H9 (cell line): ENCODE data around the gene FRS3. TPM values are rescaled to one million over a fixed set of nuclear protein-coding genes. Genes with fewer than 3 reads are reported as not detected.

ENCODE experiments used
- DNase-seq: peaks from one replicate; pipeline ENCODE4 v3.0.0-alpha.2; 2017
- H2AFZ ChIP-seq: one replicate; pipeline ENCODE4 v1.6.1; 2013; ENCODE audit warnings: mild to moderate bottlenecking, low read length, control low read depth, moderate library complexity
- H2AK5ac ChIP-seq: 2 replicates; pipeline ENCODE4 v1.6.1; 2013; ENCODE audit warnings: low read length, control low read depth, mixed read lengths; ENCODE audit not compliant: insufficient read length
- H2BK120ac ChIP-seq: one replicate; pipeline ENCODE4 v1.6.1; 2013; ENCODE audit warnings: low read depth, mild to moderate bottlenecking, low read length, control low read depth, inconsistent platforms; ENCODE audit not compliant: poor library complexity, severe bottlenecking
- H2BK12ac ChIP-seq: 2 replicates; pipeline ENCODE4 v1.6.1; 2013; ENCODE audit warnings: low read length, control low read depth, mixed read lengths, low read depth; ENCODE audit not compliant: insufficient read length
- H2BK15ac ChIP-seq: 2 replicates; pipeline ENCODE4 v1.6.1; 2013; ENCODE audit warnings: low read depth, low read length, control low read depth
- H2BK20ac ChIP-seq: one replicate; pipeline ENCODE4 v1.6.1; 2013; ENCODE audit warnings: low read depth, mild to moderate bottlenecking, low read length, control low read depth, inconsistent platforms; ENCODE audit not compliant: poor library complexity, severe bottlenecking
- H2BK5ac ChIP-seq: 2 replicates; pipeline ENCODE4 v1.6.1; 2013; ENCODE audit warnings: low read length, control low read depth, mixed read lengths; ENCODE audit not compliant: insufficient read length
- H3K14ac ChIP-seq: 2 replicates; pipeline ENCODE4 v1.6.1; 2013; ENCODE audit warnings: low read length, control low read depth; ENCODE audit not compliant: insufficient read depth
- H3K18ac ChIP-seq: 2 replicates; pipeline ENCODE4 v1.6.1; 2013; ENCODE audit warnings: low read depth, mild to moderate bottlenecking, mixed read lengths, low read length, control low read depth; ENCODE audit not compliant: insufficient read length
- H3K23ac ChIP-seq: 2 replicates; pipeline ENCODE4 v1.6.1; 2013; ENCODE audit warnings: low read length, control low read depth, mixed read lengths, low read depth; ENCODE audit not compliant: insufficient read length
- H3K23me2 ChIP-seq: 2 replicates; pipeline ENCODE4 v1.6.1; 2013; ENCODE audit warnings: low read depth, mild to moderate bottlenecking, mixed read lengths, low read length, control low read depth; ENCODE audit not compliant: insufficient read length, poor library complexity, severe bottlenecking
- H3K27ac ChIP-seq: 2 replicates; pipeline ENCODE4 v1.5.1; 2013; ENCODE audit warnings: low read length, control low read depth, mixed read lengths, low read depth; ENCODE audit not compliant: insufficient read length
- H3K27me3 ChIP-seq: 2 replicates; pipeline ENCODE4 v1.6.1; 2013; ENCODE audit warnings: low read length, control low read depth, inconsistent platforms; ENCODE audit not compliant: insufficient read depth
- H3K4ac ChIP-seq: 2 replicates; pipeline ENCODE4 v1.6.1; 2013; ENCODE audit warnings: low read depth, mild to moderate bottlenecking, control low read depth, inconsistent platforms, low read length, moderate library complexity
- H3K4me1 ChIP-seq: 2 replicates; pipeline ENCODE4 v1.6.1; 2013; ENCODE audit warnings: low read length, control low read depth, inconsistent platforms; ENCODE audit not compliant: insufficient read depth
- H3K4me2 ChIP-seq: 2 replicates; pipeline ENCODE4 v1.6.1; 2013; ENCODE audit warnings: low read length, control low read depth, mixed read lengths; ENCODE audit not compliant: insufficient read length, insufficient read depth
- H3K56ac ChIP-seq: 2 replicates; pipeline ENCODE4 v1.6.1; 2013; ENCODE audit warnings: low read depth, mild to moderate bottlenecking, mixed read lengths, low read length, control low read depth; ENCODE audit not compliant: insufficient read length
- H3K79me1 ChIP-seq: 2 replicates; pipeline ENCODE4 v1.6.1; 2013; ENCODE audit warnings: low read depth, mild to moderate bottlenecking, moderate library complexity, low read length, control low read depth, inconsistent platforms; ENCODE audit not compliant: insufficient read depth, poor library complexity, severe bottlenecking
- H3K79me2 ChIP-seq: 2 replicates; pipeline ENCODE4 v1.6.1; 2013; ENCODE audit warnings: low read length, control low read depth, inconsistent platforms; ENCODE audit not compliant: insufficient read depth
- H3K9ac ChIP-seq: 2 replicates; pipeline ENCODE4 v1.6.1; 2013; ENCODE audit warnings: low read length, control low read depth, mixed read lengths; ENCODE audit not compliant: insufficient read length; ENCODE audit errors: extremely low read depth
- H3K9me3 ChIP-seq: one replicate; pipeline ENCODE4 v1.6.1; 2013; ENCODE audit warnings: low read depth, low read length, inconsistent platforms; ENCODE audit not compliant: control insufficient read depth
- H3T11ph ChIP-seq: one replicate; pipeline ENCODE4 v1.6.1; 2013; ENCODE audit warnings: mild to moderate bottlenecking, low read length, control low read depth, inconsistent platforms
- H4K20me1 ChIP-seq: one replicate; pipeline ENCODE4 v1.6.1; 2013; ENCODE audit not compliant: control insufficient read depth, insufficient read length, insufficient read depth
- H4K5ac ChIP-seq: 2 replicates; pipeline ENCODE4 v1.6.1; 2013; ENCODE audit warnings: low read depth, mild to moderate bottlenecking, mixed read lengths, low read length, control low read depth; ENCODE audit not compliant: insufficient read length
- H4K8ac ChIP-seq: replicated peaks from 2 replicates; pipeline ENCODE4 v1.6.1; 2013; ENCODE audit warnings: low read length, control low read depth, mixed read lengths, low read depth; ENCODE audit not compliant: insufficient read length
- H4K91ac ChIP-seq: 2 replicates; pipeline ENCODE4 v1.6.1; 2013; ENCODE audit warnings: low read depth, mild to moderate bottlenecking, moderate library complexity, mixed read lengths, low read length, control low read depth; ENCODE audit not compliant: insufficient read length
- H3K27ac Mint-ChIP-seq, 3 experiments: 2 replicates in 2 of 3; 3 replicates in 1 of 3; pipeline ENCODE4 v1.8.0; 2020 to 2021; ENCODE audit warnings: mixed read lengths in 3 of 3, mild to moderate bottlenecking in 1 of 3, moderate library complexity in 1 of 3
- H3K27me3 Mint-ChIP-seq: 2 replicates; pipeline ENCODE4 v1.8.0; 2021; ENCODE audit warnings: low read depth, mild to moderate bottlenecking, moderate library complexity, mixed read lengths
- H3K36me3 Mint-ChIP-seq, 3 experiments: 2 replicates in 2 of 3; 3 replicates in 1 of 3; pipeline ENCODE4 v1.8.0; 2020 to 2021; ENCODE audit warnings: low read depth in 3 of 3, mixed read lengths in 3 of 3; ENCODE audit not compliant: insufficient read depth in 1 of 3
- H3K4me1 Mint-ChIP-seq, 2 experiments: 2 replicates each; pipeline ENCODE4 v1.8.0; 2020; ENCODE audit warnings: mixed read lengths in 2 of 2
- H3K4me3 Mint-ChIP-seq, 2 experiments: 2 replicates in 1 of 2; 3 replicates in 1 of 2; pipeline ENCODE4 v1.8.0; 2020 to 2021; ENCODE audit warnings: mild to moderate bottlenecking in 2 of 2, mixed read lengths in 2 of 2, moderate library complexity in 1 of 2
- H3K9me3 Mint-ChIP-seq, 2 experiments: 2 replicates in 1 of 2; 3 replicates in 1 of 2; pipeline ENCODE4 v1.8.0; 2020; ENCODE audit warnings: mild to moderate bottlenecking in 2 of 2, mixed read lengths in 2 of 2, moderate library complexity in 1 of 2
- CTCF ChIP-seq: fragments of 200-600 bp; sonication (generic); conservative IDR thresholded peaks from 3 replicates; pipeline ENCODE4 v1.8.0; 2021; ENCODE audit warnings: antibody characterized with exemption, mild to moderate bottlenecking
- WGBS: extraction: QIAGEN DNeasy Blood & Tissue Kit; methylation state at CpG from one replicate; pipeline ENCODE4 v1.1.7; 2013; ENCODE audit warnings: missing lambda C conversion rate, low lambda C conversion rate, mixed read lengths; ENCODE audit not compliant: insufficient read length; ENCODE audit errors: extremely low coverage; 5-methylcytosine and 5-hydroxymethylcytosine counted together
- total RNA-seq: library from RNA; stranded (reverse); gene quantifications from 2 replicates; pipeline ENCODE4 v1.2.1, GENCODE V29; 2021

The FRS3 gene
- total RNA-seq, 1 experiment from 2014 or later: 4.8 TPM

DNA sequence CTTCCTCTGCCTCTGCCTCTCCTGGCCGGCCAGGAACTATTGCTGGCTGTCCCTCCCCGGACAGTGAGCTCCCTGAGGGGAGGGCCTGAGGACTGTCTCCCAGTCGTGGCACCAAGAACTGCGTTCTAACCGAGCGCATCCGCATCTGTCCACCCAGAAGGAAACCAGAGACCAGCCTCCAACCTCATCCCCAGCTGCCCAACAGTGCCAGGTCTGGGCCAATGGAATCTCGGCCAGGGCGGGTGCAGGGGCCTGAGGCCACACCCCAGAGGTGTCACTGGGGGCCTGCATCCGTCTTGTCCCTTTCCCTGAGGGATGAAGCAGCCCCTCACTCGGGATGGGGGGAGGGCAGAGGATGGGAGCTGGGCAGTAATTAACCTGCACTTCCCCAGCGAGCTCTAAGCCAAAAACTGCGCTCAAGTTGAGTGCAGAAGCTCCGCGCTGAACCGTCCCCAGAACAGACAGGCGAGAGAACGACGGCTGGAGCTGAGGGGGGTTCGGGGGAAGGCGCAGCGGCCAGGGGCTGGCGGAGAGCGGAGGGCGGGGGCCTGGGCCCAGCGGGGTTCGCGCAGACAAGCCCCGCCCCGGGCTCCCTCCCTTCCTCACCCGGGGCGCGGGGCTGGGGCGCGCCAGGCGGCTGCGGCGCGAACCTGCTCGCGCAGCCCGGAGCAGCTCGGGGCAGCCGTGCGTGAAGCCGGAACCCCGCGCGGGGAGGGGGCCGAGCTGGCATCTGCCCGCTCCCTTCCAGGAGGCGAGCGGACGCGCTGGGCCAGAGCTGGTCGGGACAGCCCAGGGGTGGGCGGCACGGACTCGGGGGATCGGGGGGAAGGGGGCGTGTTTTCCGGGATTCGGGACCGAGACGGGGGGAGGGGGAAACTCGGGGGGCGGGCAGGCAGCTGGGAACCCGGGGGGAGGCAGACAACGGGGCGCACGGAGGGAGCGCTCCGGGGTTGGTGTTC is 45.7 kb downstream of the FRS3 start:
- Histone ChIP-seq H2BK20ac (no peak overlapping the region), H3K14ac (no peak overlapping the region), H2BK5ac (no peak overlapping the region), H4K8ac (no peak overlapping the region), H2BK12ac (no peak overlapping the region), H3T11ph (no peak overlapping the region), H2BK120ac (no peak overlapping the region), H3K56ac (no peak overlapping the region), H3K9me3 (no peaks in the 10 kb centered on the region), H2AFZ (no peak overlapping the region), H4K5ac (no peak overlapping the region), H3K23me2 (peaks cover 12% of the 10 kb centered on the region), H3K4me1 (peaks cover 11% of the 10 kb centered on the region; the same call in 1 of the 2 replicates), H3K27ac (no peak overlapping the region), H3K18ac (no peak overlapping the region), H3K9ac (no peak overlapping the region), H3K23ac (no peak overlapping the region), H3K79me1 (no peaks in the 10 kb centered on the region), H4K91ac (no peak overlapping the region), H2AK5ac (no peak overlapping the region), H3K4ac (no peak overlapping the region), H3K27me3 (no peaks in the 10 kb centered on the region), H4K20me1 (no peaks in the 10 kb centered on the region), H3K79me2 (no peaks in the 10 kb centered on the region), H2BK15ac (no peak overlapping the region), H3K4me2 (peak overlapping the region; percentile 55)
- H3K9me3 Mint-ChIP-seq: no peaks in the 10 kb centered on the region; a peak in 1 of 5 replicates
- peak; percentile 88 for DNase-seq
- H3K36me3 Mint-ChIP-seq: no peaks in the 10 kb centered on the region
- peak overlapping the region; percentile 72 to 93 for H3K4me3 Mint-ChIP-seq
- WGBS: no CpG with 5 or more reads among the region's 73 CpGs
- H3K4me1 Mint-ChIP-seq: peaks cover 45 to 47% of the 10 kb centered on the region in 2 experiments
- H3K27me3 Mint-ChIP-seq: peaks cover 29% of the 10 kb centered on the region
- no peak overlapping the region for H3K27ac Mint-ChIP-seq
- TF ChIP-seq CTCF: no peak
